Transverse colon (tissue), 4 donors: ENCODE data around the gene PRSS35. TPM values are rescaled to one million over a fixed set of nuclear protein-coding genes. Genes with fewer than 3 reads are reported as not detected.

ENCODE experiments used
- DNase-seq: peaks from one replicate; pipeline ENCODE4 v3.0.0-alpha.2; 2019
- H3K27ac ChIP-seq, 4 donors: fragments of 200-600 bp; sonication (generic); 2 replicates each; pipeline ENCODE4 v1.5.1; 2016 to 2018; ENCODE audit warnings: inconsistent platforms in 4 of 4
- H3K27me3 ChIP-seq: fragments of 200-600 bp; sonication (generic); 2 replicates; pipeline ENCODE4 v1.5.1; 2017; ENCODE audit warnings: inconsistent platforms
- H3K36me3 ChIP-seq, 4 donors: fragments of 200-600 bp; sonication (generic); 2 replicates each; pipeline ENCODE4 v1.5.1; 2017 to 2019; ENCODE audit warnings: inconsistent platforms in 4 of 4
- H3K4me1 ChIP-seq, 4 donors: fragments of 200-600 bp; sonication (generic); 2 replicates each; pipeline ENCODE4 v1.5.1; 2017 to 2020; ENCODE audit warnings: inconsistent platforms in 4 of 4
- H3K4me3 ChIP-seq, 4 donors: fragments of 200-600 bp; sonication (generic); 1 replicate in 1 of 4; 2 replicates in 3 of 4; pipeline versions ENCODE4 v1.5.1 to v1.6.1; 2017 to 2019; ENCODE audit warnings: inconsistent platforms in 4 of 4
- H3K9me3 ChIP-seq, 2 donors: fragments of 200-600 bp; sonication (generic); 2 replicates each; pipeline ENCODE4 v1.5.1; 2017 to 2019; ENCODE audit warnings: inconsistent platforms in 2 of 2
- CTCF ChIP-seq, 5 experiments: fragments of 200-600 bp in 3 of 5; fragments of 450-650 bp in 2 of 5; sonication (generic) in 3 of 5; IDR thresholded peaks; 1 replicate in 2 of 5; 2 replicates in 3 of 5; pipeline ENCODE4 v1.5.1; 2016 to 2017; ENCODE audit warnings: antibody characterized with exemption in 5 of 5, inconsistent platforms in 3 of 5, mild to moderate bottlenecking in 2 of 5, moderate library complexity in 1 of 5
- EP300 ChIP-seq: sonication (generic); formaldehyde crosslinking; IDR thresholded peaks from one replicate; pipeline ENCODE4 v1.6.1; 2017; ENCODE audit warnings: antibody characterized with exemption, low read depth
- POLR2A ChIP-seq: fragments of 450-650 bp; IDR thresholded peaks from one replicate; pipeline ENCODE4 v1.6.1; 2016; ENCODE audit warnings: antibody characterized with exemption, mild to moderate bottlenecking, moderate library complexity
- POLR2AphosphoS5 ChIP-seq, 3 donors: sonication (generic); formaldehyde crosslinking; IDR thresholded peaks; one replicate each; pipeline ENCODE4 v1.6.1; 2016; ENCODE audit warnings: antibody characterized with exemption in 3 of 3
- WGBS, 2 donors: methylation state at CpG; one replicate each; pipeline ENCODE4 v1.1.5; 2018; ENCODE audit warnings: low coverage in 1 of 2; 5-methylcytosine and 5-hydroxymethylcytosine counted together
- in situ Hi-C, 4 donors: fragments of 200-750 bp; cut with MboI; loops; one replicate each; pipeline versions ENCODE4 v1.15.0 to v1.15.1; 2017; ENCODE audit warnings: low sequenced_read_pairs in 3 of 4, low pct_ligation_motif_present in 1 of 4, low pct_unique_long_range_greater_than_20kb in 1 of 4
- intact Hi-C: fragments of 100-400 bp; cut with DNase I; formaldehyde crosslinking; loops from one replicate; pipeline ENCODE4 v1.15.1; 2023; ENCODE audit warnings: low total_unique reads
- total RNA-seq, 4 donors: library from RNA; depleted of rRNA; stranded (reverse); fragments of >200 nt; gene quantifications; one replicate each; pipeline ENCODE4 v1.1.0, GENCODE V29; 2016

Gene PRSS35
- total RNA-seq, 4 donors from 2014 or later = not detected

- Histone ChIP-seq H3K27me3 (no peaks in the 10 kb centered on the region), H3K4me3 (no peak overlapping the region), H3K9me3 (no peaks in the 10 kb centered on the region), H3K36me3 (no peaks in the 10 kb centered on the region), H3K27ac (no peak overlapping the region), H3K4me1 (no peaks in the 10 kb centered on the region)
- in situ Hi-C loops = loop anchor here in 2 of 4 donors (5.0 to 25.0 kb wide), 2 partner anchors 88 to 443 kb away; partner anchors contain the start of genes DOP1A (in 1 of the 2) and UBE3D (in 1 of the 2)
- intact Hi-C loops = no loop called here
- 60 to 69% methylated on average over 3 to 4 of the region's 4 CpGs for WGBS, 2 donors
- no peak for DNase-seq
- TF ChIP-seq POLR2AphosphoS5 (IDR thresholded peaks at IDR 0.05) = no peak
- no peak for TF ChIP-seq EP300
- TF ChIP-seq POLR2A = no peak
- TF ChIP-seq CTCF (IDR thresholded peaks at IDR 0.05) = no peak
These were observed 7.0 kb upstream of the PRSS35 start for GRCh38 chr6:83505356-83505755.

GRCh38 chr6:83509441-83509840 is 2.9 kb upstream of the PRSS35 start:
- in situ Hi-C loops = loop anchor here in 2 of 4 donors (5.0 to 25.0 kb wide), 2 partner anchors 92 to 447 kb away; partner anchors contain the start of genes DOP1A (in 1 of the 2) and UBE3D (in 1 of the 2)
- Histone ChIP-seq H3K4me1 (peaks cover 0 to 14% (median 9%) of the 10 kb centered on the region in 4 donors), H3K27ac (no peak overlapping the region), H3K27me3 (peaks cover 5% of the 10 kb centered on the region), H3K36me3 (no peaks in the 10 kb centered on the region), H3K9me3 (no peaks in the 10 kb centered on the region), H3K4me3 (no peak overlapping the region)
- intact Hi-C loops = no loop called here
- no peak for DNase-seq
- WGBS, 2 donors = 84% methylated on average over 1 of the region's 1 CpG; no CpG with 5 or more reads in 1 of the 2 donors
- TF ChIP-seq EP300 (no peak), POLR2AphosphoS5 (IDR thresholded peaks at IDR 0.05) (no peak), CTCF (IDR thresholded peaks at IDR 0.05) (no peak), POLR2A (no peak)

- TF ChIP-seq POLR2A (no peak), CTCF (IDR thresholded peaks at IDR 0.05) (no peak), POLR2AphosphoS5 (IDR thresholded peaks at IDR 0.05) (no peak), EP300 (no peak)
- Histone ChIP-seq H3K4me3 (no peak overlapping the region), H3K9me3 (no peaks in the 10 kb centered on the region), H3K27ac (no peak overlapping the region), H3K36me3 (no peaks in the 10 kb centered on the region), H3K4me1 (peaks cover 0 to 14% (median 9%) of the 10 kb centered on the region in 4 donors), H3K27me3 (peaks cover 5% of the 10 kb centered on the region)
- no peak for DNase-seq
- 78 to 80% methylated on average over 3 of the region's 3 CpGs for WGBS, 2 donors
- intact Hi-C loops (loop anchor here (5.0 kb wide), 1 partner anchor 293 kb away; no protein-coding TSS in a partner anchor), in situ Hi-C loops (loop anchor here in 3 of 4 donors (10.0 to 25.0 kb wide), 3 partner anchors 96 to 448 kb away; partner anchors contain the start of genes DOP1A (in 1 of the 3) and UBE3D (in 1 of the 3))
These were observed 1.5 kb upstream of the PRSS35 start for GRCh38 chr6:83510791-83511190.

GRCh38 chr6:83511266-83511665 is 1.1 kb upstream of the PRSS35 start:
- 81 to 83% methylated on average over 6 to 8 of the region's 8 CpGs for WGBS, 2 donors
- Histone ChIP-seq H3K9me3 (no peaks in the 10 kb centered on the region), H3K4me1 (peaks cover 0 to 14% (median 9%) of the 10 kb centered on the region in 4 donors), H3K36me3 (no peaks in the 10 kb centered on the region), H3K27me3 (peaks cover 5% of the 10 kb centered on the region), H3K27ac (no peak overlapping the region), H3K4me3 (no peak overlapping the region)
- intact Hi-C loops (loop anchor here (5.0 kb wide), 1 partner anchor 294 kb away; no protein-coding TSS in a partner anchor), in situ Hi-C loops (loop anchor here in 3 of 4 donors (10.0 to 25.0 kb wide), 3 partner anchors 96 to 449 kb away; partner anchors contain the start of genes DOP1A (in 1 of the 3) and UBE3D (in 1 of the 3))
- DNase-seq = no peak
- TF ChIP-seq CTCF (IDR thresholded peaks at IDR 0.05) (no peak), EP300 (no peak), POLR2A (no peak), POLR2AphosphoS5 (IDR thresholded peaks at IDR 0.05) (no peak)
